Activated CD8-positive, alpha-beta memory T cell treated with anti-CD3 and anti-CD28 coated beads for 1 hour (primary cell): ENCODE results near the gene INPP5J.
"Not testable (repeated sequence)": the region's sequence is repeated elsewhere in the genome, so short reads cannot be mapped to it uniquely, and the experiment has no call there.

ENCODE experiments used
- DNase-seq, 2 donors: peaks; one replicate each; pipeline ENCODE4 v3.0.0-alpha.2; 2020; ENCODE audit warnings: low read depth in 1 of 2; ENCODE audit errors: extremely low read depth in 1 of 2

INPP5J gene

GRCh38 chr22:31143038-31143437, 20.3 kb downstream of the INPP5J start:
- no peak for DNase-seq

GRCh38 chr22:31143537-31143936, 20.8 kb downstream of the INPP5J start:
- DNase-seq = no peak

DNA sequence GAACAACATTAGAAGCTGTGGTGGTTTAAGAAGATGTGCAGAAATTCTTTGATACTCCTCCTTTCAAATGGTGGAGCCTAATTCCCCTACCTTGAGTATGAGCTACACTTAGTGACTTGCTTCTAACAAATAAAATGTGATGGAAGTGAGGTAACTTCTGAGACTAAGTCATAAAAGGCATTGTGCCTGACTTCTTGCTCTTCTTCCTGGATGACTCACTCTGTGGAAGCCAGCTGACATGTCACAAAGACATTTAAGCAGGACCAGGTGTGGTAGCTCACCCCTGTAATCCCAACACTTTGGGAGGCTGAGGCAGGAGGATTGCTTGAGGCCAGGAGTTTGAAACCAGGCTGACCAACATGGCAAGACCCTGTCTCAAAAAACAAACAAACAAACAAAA, 21.5 kb downstream of the INPP5J start:
- no peak for DNase-seq

DNA sequence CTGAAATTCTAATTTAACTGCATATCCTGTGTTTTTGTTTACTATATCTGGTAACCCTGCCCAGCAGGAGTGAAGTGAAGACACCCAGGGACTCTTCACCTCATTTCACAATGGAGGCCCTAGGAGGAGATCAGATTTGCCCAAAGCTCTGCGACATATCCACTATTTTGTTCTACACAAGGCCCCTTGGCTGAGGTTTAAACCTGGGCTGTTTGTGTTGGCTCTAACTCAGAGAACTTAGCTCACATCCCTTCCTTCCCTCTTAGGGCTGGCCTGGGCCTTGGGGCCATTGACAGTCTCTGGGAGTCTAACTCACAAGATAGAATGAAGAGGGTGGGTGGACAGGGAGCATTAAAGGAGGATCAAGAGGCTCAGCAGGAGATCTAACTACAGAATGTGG, 25.7 kb downstream of the INPP5J start:
- DNase-seq = no peak

GRCh38 chr22:31148953-31149627, 26.3 kb downstream of the INPP5J start:
- DNase-seq = no peak

- no peak for DNase-seq
Observed at GRCh38 chr22:31150615-31151014, 27.8 kb downstream of the INPP5J start.

DNA sequence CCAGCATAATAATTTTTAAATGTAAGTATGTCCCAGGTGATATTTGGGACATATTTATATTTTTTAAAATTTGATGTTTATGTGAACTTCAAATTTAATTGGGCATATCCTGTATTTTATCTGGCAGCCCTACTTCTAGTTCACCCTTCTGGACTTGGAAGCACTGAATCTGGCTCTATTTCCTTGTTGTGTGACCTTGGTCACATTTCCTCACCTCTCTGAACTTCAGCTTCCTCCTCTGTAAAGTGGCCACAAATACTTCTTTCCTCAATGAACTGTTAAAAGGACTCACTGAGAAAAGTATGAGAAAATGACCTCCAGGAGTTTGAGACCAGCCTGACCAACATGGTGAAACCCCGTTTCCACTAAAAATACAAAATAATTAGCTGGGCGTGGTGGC, 29.1 kb downstream of the INPP5J start:
- DNase-seq = no peak

GRCh38 chr22:31153357-31153756, 30.6 kb downstream of the INPP5J start:
- no peak for DNase-seq

DNA sequence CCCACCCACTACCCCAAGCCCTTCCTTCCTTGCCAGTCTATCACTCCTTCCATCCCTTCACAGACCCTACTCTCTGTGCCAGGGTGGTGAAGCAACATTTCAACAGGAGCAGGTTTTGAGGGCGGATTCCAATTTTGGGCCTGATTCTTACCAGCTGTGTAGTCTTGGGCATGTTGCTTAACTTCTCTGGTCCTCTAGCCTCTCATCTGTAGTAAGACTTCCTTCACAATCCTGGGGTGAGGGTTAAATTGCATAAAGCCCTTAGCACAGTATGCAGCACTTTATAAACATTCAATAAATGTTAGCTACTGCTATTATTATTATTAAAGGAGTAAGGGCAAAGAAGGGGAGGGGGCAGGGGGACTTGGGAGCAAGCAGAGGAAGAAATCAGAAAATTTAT, 32.2 kb downstream of the INPP5J start:
- DNase-seq = no peak

DNA sequence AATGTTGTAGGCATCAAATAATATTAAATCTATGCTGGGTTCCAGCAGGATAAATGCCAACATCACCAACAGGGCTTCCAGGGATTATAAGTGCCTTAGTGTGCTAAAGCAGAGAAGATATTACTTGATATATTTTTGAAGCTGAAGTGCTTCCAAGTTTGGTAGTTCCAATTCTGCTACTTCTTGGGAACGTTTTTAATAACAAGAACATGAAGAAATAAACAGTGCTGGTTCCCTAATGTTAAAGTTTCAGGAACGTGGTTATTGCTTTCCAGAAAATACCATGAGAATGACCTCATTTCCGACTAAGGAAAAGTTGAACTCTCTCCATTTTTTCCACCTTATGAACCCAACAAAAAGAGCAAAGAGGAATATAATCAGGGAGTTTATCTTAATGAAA, 32.7 kb downstream of the INPP5J start:
- DNase-seq = no peak

- DNase-seq = peak in 1 of 2 donors; percentile 1
Observed at GRCh38 chr22:31160328-31160978, 37.7 kb downstream of the INPP5J start.

- no peak for DNase-seq
Observed at GRCh38 chr22:31161386-31161785, 38.6 kb downstream of the INPP5J start.

DNA sequence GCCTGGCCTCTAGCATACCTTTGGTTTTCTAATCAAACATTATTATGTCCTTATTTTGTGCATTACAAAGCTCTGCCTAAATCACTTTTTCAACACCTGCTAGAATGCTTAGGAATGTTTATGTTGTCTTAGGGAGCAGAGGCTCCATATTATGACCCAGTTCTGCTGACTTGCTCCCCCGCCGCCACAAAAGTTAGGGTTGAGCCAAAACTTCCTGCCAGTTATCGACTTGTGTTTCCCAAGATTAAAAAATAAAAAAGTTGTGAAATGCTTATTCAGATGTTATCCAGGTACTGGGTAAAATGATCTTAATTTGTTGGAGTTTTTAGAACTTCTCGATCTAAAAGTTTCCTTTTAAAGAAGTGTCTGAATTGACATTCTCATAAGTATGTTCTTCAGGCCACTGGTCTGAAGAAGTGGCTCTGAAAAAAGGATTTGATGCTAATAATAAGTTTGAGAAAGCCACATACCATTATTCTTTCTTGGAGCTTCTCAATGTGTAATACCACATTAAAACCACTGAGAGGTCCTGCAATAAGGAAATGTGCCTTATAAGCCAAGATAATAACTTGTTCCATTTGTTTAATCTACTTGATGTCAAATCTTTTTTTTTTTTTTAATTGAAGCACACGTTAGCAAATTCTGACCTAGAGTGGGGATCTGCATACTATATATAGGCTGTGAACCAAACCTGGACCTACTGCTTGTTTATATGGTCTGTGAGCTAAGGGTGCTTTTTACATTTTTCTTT, 39.4 kb downstream of the INPP5J start:
- DNase-seq = no peak

- DNase-seq = no peak
Observed at GRCh38 chr22:31170971-31171370, 48.2 kb downstream of the INPP5J start.

- DNase-seq = not testable (repeated sequence)
Observed at GRCh38 chr22:31171734-31172133, 49.0 kb downstream of the INPP5J start.

DNA sequence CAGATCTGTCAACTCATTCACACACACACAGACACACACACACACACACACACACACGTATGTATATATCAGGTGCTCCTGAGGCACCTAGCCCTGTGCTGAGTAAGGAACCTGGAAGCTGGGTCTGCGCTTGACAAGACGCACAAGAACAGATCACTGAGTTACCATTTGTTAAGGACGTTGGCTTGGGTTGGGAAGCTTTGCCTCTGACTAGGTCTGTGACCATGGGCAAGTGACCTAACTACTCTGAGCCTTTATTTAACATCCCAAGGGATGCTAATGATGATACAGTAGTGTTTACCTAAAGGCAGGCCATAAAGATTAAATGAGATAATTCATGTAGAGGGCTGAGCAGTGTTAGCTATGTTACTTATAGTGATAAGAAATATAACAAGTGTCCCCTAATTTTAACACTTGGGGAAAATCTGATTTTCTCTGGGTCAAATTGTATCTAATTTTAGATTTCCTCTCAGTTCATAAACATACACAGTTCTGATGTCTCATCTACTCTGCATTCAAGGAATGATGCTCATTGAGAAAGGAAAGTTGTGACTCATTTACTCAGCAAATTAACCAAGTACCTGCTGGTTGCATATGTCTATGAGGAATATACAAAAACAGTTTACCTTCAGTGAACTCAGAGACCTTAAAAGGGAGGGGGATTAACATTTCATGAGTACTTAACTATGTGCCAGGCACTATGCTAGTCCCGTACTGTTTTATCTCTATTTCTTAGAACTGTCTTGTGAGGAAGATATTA, 50.8 kb downstream of the INPP5J start:
- no peak for DNase-seq

GRCh38 chr22:31176923-31177322, 54.2 kb downstream of the INPP5J start:
- no peak for DNase-seq

GRCh38 chr22:31177420-31178162, 54.8 kb downstream of the INPP5J start:
- no peak for DNase-seq

- no peak for DNase-seq
Observed at GRCh38 chr22:31178859-31179258, 56.1 kb downstream of the INPP5J start.

DNA sequence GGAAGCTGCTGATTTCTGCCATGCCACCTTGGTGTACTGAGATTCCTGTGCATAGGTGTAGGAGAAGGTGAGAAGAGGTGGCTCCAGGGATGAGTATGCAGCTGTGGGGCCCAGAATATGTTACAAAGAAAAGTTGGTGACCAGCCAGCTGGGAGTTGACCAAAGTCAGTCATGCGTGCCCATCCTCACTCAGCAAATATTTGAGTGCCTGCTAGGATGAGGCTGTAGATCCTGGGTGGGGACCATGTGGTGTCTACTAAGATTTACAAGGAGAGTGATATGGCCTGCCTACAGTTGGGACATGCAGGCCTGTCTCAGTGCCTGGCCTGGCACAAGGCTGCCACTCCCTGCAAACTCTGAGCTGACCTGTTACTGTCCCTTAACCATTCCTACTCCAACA, 56.6 kb downstream of the INPP5J start:
- no peak for DNase-seq

DNA sequence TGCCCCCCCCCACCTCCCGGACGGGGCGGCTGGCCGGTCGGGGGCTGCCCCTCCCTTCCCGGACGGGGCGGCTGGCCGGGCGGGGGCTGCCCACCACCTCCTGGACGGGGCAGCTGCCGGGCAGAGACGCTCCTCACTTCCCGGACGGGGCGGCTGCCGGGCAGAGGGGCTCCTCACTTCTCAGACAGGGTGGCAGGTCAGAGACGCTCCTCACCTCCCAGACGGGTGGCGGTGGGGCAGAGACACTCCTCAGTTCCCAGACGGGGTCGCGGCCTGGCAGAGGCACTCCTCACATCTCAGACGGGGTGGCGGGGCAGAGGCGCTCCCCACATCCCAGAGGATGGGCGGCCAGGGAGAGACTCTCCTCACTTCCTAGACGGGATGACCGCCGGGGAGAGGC, 61.2 kb downstream of the INPP5J start:
- DNase-seq = no peak
